ENCODE measurements around the gene NMUR2.

Gene NMUR2

GRCh38 chr5:152404494-152404893, 585 bp downstream of the NMUR2 start:
- DNase-seq (ENCODE audit: insufficient read length, low spot score) (no peak), FAIRE-seq (no peak)
- TF ChIP-seq POLR2A (IDR thresholded peaks at IDR 0.05; ENCODE audit: low read depth, low read length) (no peak), PAX5 (IDR thresholded peaks at IDR 0.05; ENCODE audit: insufficient read depth, low read length, severe bottlenecking) (no peak), POU2F2 (IDR thresholded peaks at IDR 0.05; ENCODE audit: low read depth, low read length) (no peak), SPI1 (IDR thresholded peaks at IDR 0.05; ENCODE audit: low read depth, low read length) (no peak)

GRCh38 chr5:152403046-152403445, 2.0 kb downstream of the NMUR2 start:
- DNase-seq (ENCODE audit: insufficient read length, low spot score) (no peak), FAIRE-seq (no peak)
- no peak for TF ChIP-seq POLR2A (IDR thresholded peaks at IDR 0.05; ENCODE audit: low read depth, low read length)
- TF ChIP-seq POLR2AphosphoS5 (IDR thresholded peaks at IDR 0.05; ENCODE audit: low read depth, low read length): no peak
- TF ChIP-seq SPI1 (IDR thresholded peaks at IDR 0.05; ENCODE audit: low read depth, low read length): no peak
- no peak for TF ChIP-seq TAF1 (IDR thresholded peaks at IDR 0.05; ENCODE audit: low read depth, low read length)
- no peak for TF ChIP-seq PAX5 (IDR thresholded peaks at IDR 0.05; ENCODE audit: insufficient read depth, low read length, severe bottlenecking)
- TF ChIP-seq POU2F2 (IDR thresholded peaks at IDR 0.05; ENCODE audit: low read depth, low read length): no peak

GRCh38 chr5:152400846-152401245, 4.2 kb downstream of the NMUR2 start:
- FAIRE-seq (no peak), DNase-seq (ENCODE audit: insufficient read length, low spot score) (no peak)
- TF ChIP-seq POLR2A (IDR thresholded peaks at IDR 0.05; ENCODE audit: low read depth, low read length): no peak

GRCh38 chr5:152397581-152397980, 7.5 kb downstream of the NMUR2 start:
- TF ChIP-seq POLR2AphosphoS5 (IDR thresholded peaks at IDR 0.05; ENCODE audit: low read depth, low read length) (no peak), TAF1 (IDR thresholded peaks at IDR 0.05; ENCODE audit: low read depth, low read length) (no peak), SPI1 (IDR thresholded peaks at IDR 0.05; ENCODE audit: low read depth, low read length) (no peak), POU2F2 (IDR thresholded peaks at IDR 0.05; ENCODE audit: low read depth, low read length) (no peak), POLR2A (IDR thresholded peaks at IDR 0.05; ENCODE audit: low read depth, low read length) (no peak), PAX5 (IDR thresholded peaks at IDR 0.05; ENCODE audit: insufficient read depth, low read length, severe bottlenecking) (no peak)
- no peak for FAIRE-seq
- DNase-seq (ENCODE audit: insufficient read length, low spot score): no peak

GRCh38 chr5:152393441-152393840, 11.6 kb downstream of the NMUR2 start:
- no peak for TF ChIP-seq SPI1 (IDR thresholded peaks at IDR 0.05; ENCODE audit: low read depth, low read length)
- no peak for TF ChIP-seq POLR2A (IDR thresholded peaks at IDR 0.05; ENCODE audit: low read depth, low read length)
- TF ChIP-seq TAF1 (IDR thresholded peaks at IDR 0.05; ENCODE audit: low read depth, low read length): no peak
- no peak for TF ChIP-seq PAX5 (IDR thresholded peaks at IDR 0.05; ENCODE audit: insufficient read depth, low read length, severe bottlenecking)
- no peak for TF ChIP-seq POU2F2 (IDR thresholded peaks at IDR 0.05; ENCODE audit: low read depth, low read length)
- no peak for TF ChIP-seq POLR2AphosphoS5 (IDR thresholded peaks at IDR 0.05; ENCODE audit: low read depth, low read length)
- FAIRE-seq: no peak
- no peak for DNase-seq (ENCODE audit: insufficient read length, low spot score)

GRCh38 chr5:152389208-152389849, 15.8 kb downstream of the NMUR2 start:
- FAIRE-seq: no peak
- TF ChIP-seq POLR2AphosphoS5 (IDR thresholded peaks at IDR 0.05; ENCODE audit: low read depth, low read length) (no peak), TAF1 (IDR thresholded peaks at IDR 0.05; ENCODE audit: low read depth, low read length) (no peak), POU2F2 (IDR thresholded peaks at IDR 0.05; ENCODE audit: low read depth, low read length) (no peak), PAX5 (IDR thresholded peaks at IDR 0.05; ENCODE audit: insufficient read depth, low read length, severe bottlenecking) (no peak), SPI1 (IDR thresholded peaks at IDR 0.05; ENCODE audit: low read depth, low read length) (no peak)
- no peak for DNase-seq (ENCODE audit: insufficient read length, low spot score)

- DNase-seq (ENCODE audit: insufficient read length, low spot score): no peak
- TF ChIP-seq POLR2A (IDR thresholded peaks at IDR 0.05; ENCODE audit: low read depth, low read length) (no peak), TAF1 (IDR thresholded peaks at IDR 0.05; ENCODE audit: low read depth, low read length) (no peak), POU2F2 (IDR thresholded peaks at IDR 0.05; ENCODE audit: low read depth, low read length) (no peak), PAX5 (IDR thresholded peaks at IDR 0.05; ENCODE audit: insufficient read depth, low read length, severe bottlenecking) (no peak), POLR2AphosphoS5 (IDR thresholded peaks at IDR 0.05; ENCODE audit: low read depth, low read length) (no peak), SPI1 (IDR thresholded peaks at IDR 0.05; ENCODE audit: low read depth, low read length) (no peak)
- FAIRE-seq: no peak
These were observed 16.5 kb downstream of the NMUR2 start for GRCh38 chr5:152388610-152389009.

- TF ChIP-seq TAF1 (IDR thresholded peaks at IDR 0.05; ENCODE audit: low read depth, low read length) (no peak), PAX5 (IDR thresholded peaks at IDR 0.05; ENCODE audit: insufficient read depth, low read length, severe bottlenecking) (no peak), SPI1 (IDR thresholded peaks at IDR 0.05; ENCODE audit: low read depth, low read length) (no peak)
- DNase-seq (ENCODE audit: insufficient read length, low spot score) (no peak), FAIRE-seq (no peak)
These were observed 24.5 kb downstream of the NMUR2 start for GRCh38 chr5:152380415-152381123.

- FAIRE-seq (no peak), DNase-seq (ENCODE audit: insufficient read length, low spot score) (no peak)
These were observed 25.7 kb downstream of the NMUR2 start for GRCh38 chr5:152379331-152379730.

GRCh38 chr5:152378730-152379129, 26.3 kb downstream of the NMUR2 start:
- DNase-seq (ENCODE audit: insufficient read length, low spot score) (no peak), FAIRE-seq (no peak)
- TF ChIP-seq PAX5 (IDR thresholded peaks at IDR 0.05; ENCODE audit: insufficient read depth, low read length, severe bottlenecking) (no peak), TAF1 (IDR thresholded peaks at IDR 0.05; ENCODE audit: low read depth, low read length) (no peak), POU2F2 (IDR thresholded peaks at IDR 0.05; ENCODE audit: low read depth, low read length) (no peak), POLR2AphosphoS5 (IDR thresholded peaks at IDR 0.05; ENCODE audit: low read depth, low read length) (no peak), SPI1 (IDR thresholded peaks at IDR 0.05; ENCODE audit: low read depth, low read length) (no peak), POLR2A (IDR thresholded peaks at IDR 0.05; ENCODE audit: low read depth, low read length) (no peak)

More at GRCh38 chr5:152379331-152379730, 25.7 kb downstream of the NMUR2 start:
- no peak for TF ChIP-seq SPI1 (IDR thresholded peaks at IDR 0.05; ENCODE audit: low read depth, low read length)
- no peak for TF ChIP-seq POU2F2 (IDR thresholded peaks at IDR 0.05; ENCODE audit: low read depth, low read length)
- no peak for TF ChIP-seq TAF1 (IDR thresholded peaks at IDR 0.05; ENCODE audit: low read depth, low read length)
- no peak for TF ChIP-seq POLR2A (IDR thresholded peaks at IDR 0.05; ENCODE audit: low read depth, low read length)
- TF ChIP-seq POLR2AphosphoS5 (IDR thresholded peaks at IDR 0.05; ENCODE audit: low read depth, low read length): no peak
